GM13976 (cell line): Measurements from ENCODE around the gene RBFA.

Experiments used
- DNase-seq: peaks from one replicate; pipeline ENCODE4 v3.0.0; 2012; ENCODE audit warnings: low spot score
- CTCF ChIP-seq: IDR thresholded peaks from 2 replicates; pipeline ENCODE4 v1.5.1; 2012; ENCODE audit warnings: borderline replicate concordance, mild to moderate bottlenecking; ENCODE audit not compliant: insufficient read depth; ENCODE audit errors: extremely low read depth, missing control alignments, control extremely low read depth
- in situ Hi-C: fragments of 300-500 bp; cut with MboI; formaldehyde crosslinking; loops from one replicate; pipeline ENCODE4 v1.12.0; 2022; ENCODE audit warnings: low sequenced_read_pairs, mixed read lengths, inconsistent platforms; ENCODE audit not compliant: unreplicated experiment

Gene RBFA

GRCh38 chr18:80033181-80034067 lies 810 bp upstream of the RBFA start:
- DNase-seq = no peak
- TF ChIP-seq CTCF = no peak
- in situ Hi-C loops = no loop called here

GRCh38 chr18:80034852-80035406 lies 695 bp downstream of the RBFA start:
- in situ Hi-C loops = no loop called here
- no peak for TF ChIP-seq CTCF
- no peak for DNase-seq

GRCh38 chr18:80035997-80036396 lies 1.8 kb downstream of the RBFA start:
- no peak for TF ChIP-seq CTCF
- in situ Hi-C loops = no loop called here
- no peak for DNase-seq

GRCh38 chr18:80037300-80037699 lies 3.1 kb downstream of the RBFA start:
- TF ChIP-seq CTCF = no peak
- in situ Hi-C loops = no loop called here
- no peak for DNase-seq

GRCh38 chr18:80037869-80038630 lies 3.8 kb downstream of the RBFA start:
- TF ChIP-seq CTCF = no peak
- in situ Hi-C loops = no loop called here
- DNase-seq = no peak

- in situ Hi-C loops = no loop called here
- TF ChIP-seq CTCF = no peak
- no peak for DNase-seq
These were observed 6.3 kb downstream of the RBFA start for GRCh38 chr18:80040515-80040914.
